ENCODE measurements around the gene CDH24. TPM values are rescaled to one million over a fixed set of nuclear protein-coding genes. Genes with fewer than 3 reads are reported as not detected.

The CDH24 gene
- total and polyA plus RNA-seq, 9 of the 15 experiments (the other 6 are each of a cell fraction or from before 2014, with no cell fraction given): 0.04 to 16.2 (median 4.9) TPM

- TF ChIP-seq, protein P1, sequence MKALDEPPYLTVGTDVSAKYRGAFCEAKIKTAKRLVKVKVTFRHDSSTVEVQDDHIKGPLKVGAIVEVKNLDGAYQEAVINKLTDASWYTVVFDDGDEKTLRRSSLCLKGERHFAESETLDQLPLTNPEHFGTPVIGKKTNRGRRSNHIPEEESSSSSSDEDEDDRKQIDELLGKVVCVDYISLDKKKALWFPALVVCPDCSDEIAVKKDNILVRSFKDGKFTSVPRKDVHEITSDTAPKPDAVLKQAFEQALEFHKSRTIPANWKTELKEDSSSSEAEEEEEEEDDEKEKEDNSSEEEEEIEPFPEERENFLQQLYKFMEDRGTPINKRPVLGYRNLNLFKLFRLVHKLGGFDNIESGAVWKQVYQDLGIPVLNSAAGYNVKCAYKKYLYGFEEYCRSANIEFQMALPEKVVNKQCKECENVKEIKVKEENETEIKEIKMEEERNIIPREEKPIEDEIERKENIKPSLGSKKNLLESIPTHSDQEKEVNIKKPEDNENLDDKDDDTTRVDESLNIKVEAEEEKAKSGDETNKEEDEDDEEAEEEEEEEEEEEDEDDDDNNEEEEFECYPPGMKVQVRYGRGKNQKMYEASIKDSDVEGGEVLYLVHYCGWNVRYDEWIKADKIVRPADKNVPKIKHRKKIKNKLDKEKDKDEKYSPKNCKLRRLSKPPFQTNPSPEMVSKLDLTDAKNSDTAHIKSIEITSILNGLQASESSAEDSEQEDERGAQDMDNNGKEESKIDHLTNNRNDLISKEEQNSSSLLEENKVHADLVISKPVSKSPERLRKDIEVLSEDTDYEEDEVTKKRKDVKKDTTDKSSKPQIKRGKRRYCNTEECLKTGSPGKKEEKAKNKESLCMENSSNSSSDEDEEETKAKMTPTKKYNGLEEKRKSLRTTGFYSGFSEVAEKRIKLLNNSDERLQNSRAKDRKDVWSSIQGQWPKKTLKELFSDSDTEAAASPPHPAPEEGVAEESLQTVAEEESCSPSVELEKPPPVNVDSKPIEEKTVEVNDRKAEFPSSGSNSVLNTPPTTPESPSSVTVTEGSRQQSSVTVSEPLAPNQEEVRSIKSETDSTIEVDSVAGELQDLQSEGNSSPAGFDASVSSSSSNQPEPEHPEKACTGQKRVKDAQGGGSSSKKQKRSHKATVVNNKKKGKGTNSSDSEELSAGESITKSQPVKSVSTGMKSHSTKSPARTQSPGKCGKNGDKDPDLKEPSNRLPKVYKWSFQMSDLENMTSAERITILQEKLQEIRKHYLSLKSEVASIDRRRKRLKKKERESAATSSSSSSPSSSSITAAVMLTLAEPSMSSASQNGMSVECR (CRISPR knock-in tag; IDR thresholded peaks at IDR 0.05): 0 out of 2 replicates have a peak, but pooled peaks have one; percentile 29
- TF ChIP-seq ZNF445 (CRISPR knock-in tag; IDR thresholded peaks at IDR 0.05; ENCODE audit: low read depth) (no peak), C11orf30 (IDR thresholded peaks at IDR 0.05; ENCODE audit: low read depth) (peak; percentile 82), MNT (conservative IDR thresholded peaks at IDR 0.05) (0 out of 4 replicates have a peak, but pooled peaks of 1 of the 2 experiments have one; percentile 46), SIN3B (IDR thresholded peaks at IDR 0.05; ENCODE audit: low read depth) (peak; percentile 78), MTA3 (IDR thresholded peaks at IDR 0.05; ENCODE audit: borderline replicate concordance) (no peak; the same call in 1 of the 2 replicates), UBTF (IDR thresholded peaks at IDR 0.05; ENCODE audit: borderline replicate concordance in 1 of 2, low read depth in 2 of 2, low read length in 2 of 2) (peak; percentile 36 to 61; a peak in 2 of 4 replicates), ZNF134 (CRISPR knock-in tag; conservative IDR thresholded peaks at IDR 0.05) (peak; percentile 96), FOXK2 (conservative IDR thresholded peaks at IDR 0.05 in 1 of 2, IDR thresholded peaks at IDR 0.05 in 1 of 2; ENCODE audit: low read depth in 2 of 2) (peak; percentile 13 to 56; a peak in 1 of 4 replicates), ELF2 (CRISPR knock-in tag; IDR thresholded peaks at IDR 0.05) (no peak), NBN (IDR thresholded peaks at IDR 0.05; ENCODE audit: low read depth) (no peak), HBP1 (CRISPR knock-in tag; IDR thresholded peaks at IDR 0.05) (peak; percentile 39; the same call in 1 of the 2 replicates), EGR1 (conservative IDR thresholded peaks at IDR 0.05) (0 out of 2 replicates have a peak, but pooled peaks have one; percentile 5), RCOR1 (IDR thresholded peaks at IDR 0.05; ENCODE audit: borderline replicate concordance in 1 of 2, low read depth in 2 of 2, low read length in 2 of 2) (peak in 1 of 2 experiments; percentile 71; a peak in 1 of 4 replicates)
- TF ChIP-seq, protein P2, sequence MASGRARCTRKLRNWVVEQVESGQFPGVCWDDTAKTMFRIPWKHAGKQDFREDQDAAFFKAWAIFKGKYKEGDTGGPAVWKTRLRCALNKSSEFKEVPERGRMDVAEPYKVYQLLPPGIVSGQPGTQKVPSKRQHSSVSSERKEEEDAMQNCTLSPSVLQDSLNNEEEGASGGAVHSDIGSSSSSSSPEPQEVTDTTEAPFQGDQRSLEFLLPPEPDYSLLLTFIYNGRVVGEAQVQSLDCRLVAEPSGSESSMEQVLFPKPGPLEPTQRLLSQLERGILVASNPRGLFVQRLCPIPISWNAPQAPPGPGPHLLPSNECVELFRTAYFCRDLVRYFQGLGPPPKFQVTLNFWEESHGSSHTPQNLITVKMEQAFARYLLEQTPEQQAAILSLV (tag; IDR thresholded peaks at IDR 0.05): no peak
Observed at GRCh38 chr14:23071244-23071920, 14.1 kb upstream of the CDH24 start (continued).
